Activated CD8-positive, alpha-beta memory T cell treated with anti-CD3 and anti-CD28 coated beads, Interleukin-2, amount 50 U/mL, for 1 hour (primary cell): ENCODE results near the gene HIGD2A.

Source experiments
- DNase-seq: peaks from one replicate; pipeline ENCODE4 v3.0.0-alpha.2; 2020; ENCODE audit errors: extremely low read depth

The HIGD2A gene, protein sequence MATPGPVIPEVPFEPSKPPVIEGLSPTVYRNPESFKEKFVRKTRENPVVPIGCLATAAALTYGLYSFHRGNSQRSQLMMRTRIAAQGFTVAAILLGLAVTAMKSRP

GRCh38 chr5:176388444-176389134, at the start of gene HIGD2A, which contains the start of gene NOP16:
TSS of gene HIGD2A (plus strand) at chr5:176388751. CDS start at chr5:176388820, 69 bp downstream.
TSS of gene NOP16 (minus strand) at chr5:176388598. CDS start at chr5:176388539, 59 bp downstream.
- DNase-seq: peak; percentile 100

- no peak for DNase-seq
These were observed 49.2 kb upstream of the HIGD2A start for GRCh38 chr5:176339304-176339703.

DNA sequence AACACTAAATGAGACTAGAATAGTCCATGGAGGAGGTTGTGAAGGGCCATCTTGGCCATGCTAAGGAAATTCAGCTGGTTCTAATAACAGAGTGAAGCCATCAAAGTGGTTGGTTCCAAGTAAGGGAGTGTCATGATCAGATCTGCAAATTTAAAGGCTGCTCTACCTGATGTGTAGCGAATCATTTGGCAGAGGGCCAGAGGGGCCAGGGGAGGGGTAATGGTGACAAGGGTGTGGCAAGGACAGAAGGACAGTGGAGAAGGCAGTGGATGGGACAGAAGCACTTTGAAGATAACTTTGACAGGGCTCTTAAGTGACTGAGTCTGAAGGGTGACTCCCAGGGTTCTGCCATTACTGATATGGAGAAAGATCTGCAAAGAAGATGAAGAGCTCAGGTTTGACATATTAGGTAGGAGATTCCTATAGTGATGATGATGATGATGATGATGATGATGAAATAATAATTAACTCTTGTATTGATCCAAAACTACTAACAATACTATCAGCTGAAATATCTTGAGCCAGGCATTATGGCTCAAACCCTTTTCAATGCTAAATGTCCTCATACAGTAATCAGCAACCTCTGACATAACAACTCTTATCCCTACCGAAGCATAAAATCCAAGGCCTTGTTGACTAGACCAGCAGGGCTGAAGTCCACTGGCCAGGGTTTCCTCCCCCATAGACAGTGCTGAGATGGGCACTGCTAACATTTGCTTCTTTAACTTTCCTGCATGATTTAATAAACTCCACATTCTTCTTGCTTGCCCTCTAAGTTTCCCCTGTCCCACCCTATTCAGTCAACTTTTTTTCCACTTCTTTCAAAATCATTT, 47.0 kb upstream of the HIGD2A start:
- no peak for DNase-seq

DNA sequence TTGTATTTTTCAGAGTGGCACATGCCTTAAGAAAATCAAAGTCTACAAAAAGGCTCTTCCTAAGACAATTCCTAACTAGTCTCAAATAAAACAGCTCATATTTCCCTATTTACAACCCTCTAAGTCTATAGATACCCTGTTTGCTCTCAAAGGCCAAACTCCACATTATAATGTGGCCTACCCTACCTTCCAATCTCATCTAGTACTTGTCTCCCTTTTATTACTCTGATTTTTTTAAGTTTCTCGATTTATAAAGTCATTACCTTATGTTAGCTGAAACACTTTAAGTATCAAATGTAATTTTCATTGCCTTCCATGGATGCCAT, 46.4 kb upstream of the HIGD2A start:
- no peak for DNase-seq

DNA sequence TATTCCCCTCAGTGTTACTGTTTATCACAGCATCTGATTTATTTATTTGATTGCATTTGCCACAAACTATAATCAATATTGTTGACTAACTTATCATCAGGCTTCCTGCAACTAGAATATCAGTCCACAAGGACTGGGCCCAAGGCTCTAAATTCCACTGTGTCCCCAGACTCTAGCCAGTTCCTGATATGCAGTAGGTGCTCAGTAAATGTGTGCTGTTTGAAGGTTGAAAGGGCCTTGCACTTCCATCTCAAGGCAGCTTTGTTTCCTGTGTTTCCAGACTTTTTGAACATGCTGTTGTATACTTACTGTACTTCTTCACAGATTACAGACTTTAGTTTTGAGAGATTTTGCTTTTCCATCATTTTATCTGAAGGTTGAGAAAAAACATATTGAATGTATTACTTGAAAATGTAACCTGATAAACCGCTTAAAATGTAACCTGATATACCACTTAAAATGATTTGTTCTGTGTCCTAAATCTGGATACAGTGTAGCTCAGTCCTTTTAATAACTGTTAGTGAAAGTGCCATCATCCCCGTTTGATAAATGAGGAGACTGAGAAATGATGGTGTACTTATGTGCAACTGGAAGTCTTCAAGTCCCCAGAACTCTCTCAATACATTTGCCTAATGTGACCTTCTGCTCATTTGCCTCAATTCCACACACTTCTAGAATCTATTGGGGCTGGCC, 45.6 kb upstream of the HIGD2A start:
- no peak for DNase-seq

DNA sequence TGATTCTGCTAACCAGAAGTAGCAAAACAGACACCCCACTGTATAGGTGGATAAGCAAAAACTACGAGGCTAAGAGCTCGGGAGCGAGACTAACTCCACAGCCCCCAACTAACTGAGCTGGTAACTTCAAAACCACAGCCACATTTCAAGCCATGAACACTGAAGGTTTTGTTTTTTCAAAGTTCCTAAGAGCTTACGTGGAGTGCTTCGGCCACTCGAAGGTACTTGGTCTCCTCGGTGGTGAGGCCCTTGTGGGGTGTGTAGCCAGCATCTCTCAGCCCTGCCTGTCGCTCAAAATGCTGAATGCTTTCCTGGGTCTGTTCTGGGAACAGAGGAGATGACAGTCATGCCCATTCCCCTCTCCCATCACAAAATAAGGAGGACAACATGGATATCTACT, 38.1 kb upstream of the HIGD2A start:
- DNase-seq: no peak

GRCh38 chr5:176352116-176352878, 36.3 kb upstream of the HIGD2A start:
- DNase-seq: no peak

GRCh38 chr5:176353533-176353932, 35.0 kb upstream of the HIGD2A start:
- no peak for DNase-seq

DNA sequence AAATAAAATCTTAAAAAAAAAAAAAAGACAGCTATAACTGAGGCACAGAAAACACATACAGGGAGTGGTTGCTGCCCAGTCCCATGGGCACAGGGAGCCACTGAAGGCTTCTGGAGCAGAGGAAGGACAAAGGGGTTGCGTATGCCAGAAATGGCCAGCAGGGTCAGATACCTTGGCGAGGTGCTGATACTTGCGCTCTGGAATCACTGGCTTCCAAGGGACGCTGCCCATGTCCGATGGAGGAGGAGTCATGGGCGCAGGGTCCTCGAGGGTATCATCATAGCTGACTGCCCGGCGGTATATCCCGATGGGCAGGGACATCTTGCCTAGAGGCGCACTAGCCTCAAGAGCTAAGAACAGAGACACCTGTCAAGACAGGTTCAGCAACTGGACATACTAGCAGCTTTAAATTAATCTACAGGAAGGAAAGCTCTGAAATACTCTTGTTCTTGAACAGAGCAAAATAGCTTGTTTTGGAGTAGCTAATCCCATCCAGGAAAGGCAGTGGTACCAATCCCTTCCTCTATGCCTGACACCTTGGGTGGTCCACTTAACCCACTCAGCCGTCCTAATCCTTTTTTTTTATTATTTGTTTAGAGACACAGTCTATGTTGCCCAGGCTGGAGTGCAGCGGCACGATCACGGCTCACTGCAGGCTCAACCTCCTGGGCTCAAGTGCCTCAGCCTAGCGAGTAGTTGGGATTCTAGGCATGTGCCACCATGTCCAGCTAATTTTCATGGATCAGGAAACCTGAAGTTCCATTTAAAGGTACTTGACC, 33.0 kb upstream of the HIGD2A start:
- no peak for DNase-seq

GRCh38 chr5:176356179-176356566, 32.4 kb upstream of the HIGD2A start:
- DNase-seq: no peak

- no peak for DNase-seq
These were observed 28.9 kb upstream of the HIGD2A start for GRCh38 chr5:176359658-176360057.

DNA sequence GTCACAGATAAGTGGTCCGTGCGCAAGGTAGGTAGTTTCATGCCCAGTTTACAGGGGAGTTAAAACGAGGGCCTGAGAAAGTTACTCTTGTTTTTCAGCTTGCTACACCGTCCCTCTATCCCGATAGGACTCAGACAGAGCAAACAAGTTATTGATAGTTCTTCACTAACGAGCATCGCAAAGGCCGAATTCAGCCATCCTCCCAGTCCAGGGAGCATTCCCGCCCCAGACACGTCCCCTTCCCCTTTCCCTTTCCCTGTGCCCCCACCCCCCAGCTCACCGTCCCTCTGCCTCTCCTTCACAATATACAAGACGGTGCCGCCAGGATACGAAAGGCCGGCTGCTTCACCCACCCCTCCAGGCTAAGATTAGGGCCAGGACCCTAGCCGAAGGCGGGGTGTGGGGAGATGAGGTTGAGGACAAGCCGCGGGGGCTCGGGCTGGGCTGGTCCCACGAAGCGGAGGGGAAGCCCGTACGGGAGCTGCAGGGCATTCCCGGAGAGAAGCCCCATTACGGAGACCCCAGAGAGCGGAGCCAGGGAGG, 27.6 kb upstream of the HIGD2A start:
- no peak for DNase-seq

DNA sequence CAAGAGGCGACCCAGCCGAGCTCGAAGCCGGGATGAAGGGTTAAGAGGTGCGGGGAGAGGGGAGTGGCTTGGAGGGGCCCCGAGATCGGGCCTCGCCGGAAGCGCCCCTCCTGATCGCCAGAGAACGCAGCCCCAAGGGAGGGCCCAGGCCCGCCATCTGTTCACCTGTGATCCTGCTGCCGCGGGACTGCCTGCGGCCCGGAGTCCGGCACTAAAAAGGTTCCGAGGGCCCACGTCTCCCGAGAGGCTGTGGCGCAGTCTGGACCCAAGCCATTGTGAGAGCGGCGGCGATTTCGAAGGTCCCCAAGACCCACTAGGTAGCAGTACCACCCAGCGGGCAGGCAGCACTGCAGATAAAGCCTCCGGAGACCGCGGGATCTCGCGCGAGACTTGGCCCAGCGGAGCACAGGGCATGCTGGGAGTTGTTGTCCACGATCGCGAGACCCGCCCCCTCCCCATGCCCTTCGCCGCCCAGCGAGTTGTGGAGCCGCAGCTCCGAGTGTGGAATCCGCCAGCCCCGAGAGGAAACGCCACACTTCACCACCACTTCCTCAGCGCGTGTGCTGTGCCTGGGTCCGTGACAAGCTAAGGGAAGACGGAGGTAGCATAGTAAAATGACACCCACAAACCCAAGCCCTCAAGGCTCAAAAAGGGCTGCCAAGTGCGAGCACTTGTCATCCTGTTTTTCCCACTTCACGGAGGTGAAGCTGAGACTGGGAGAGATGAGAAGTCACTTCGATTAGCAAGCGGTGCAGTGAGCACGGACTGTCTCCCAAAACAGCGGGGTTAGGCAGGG, 26.9 kb upstream of the HIGD2A start, which contains the start of gene KIAA1191:
TSS of gene KIAA1191 (minus strand) at position 328 of the 796 bp plus-strand sequence. CDS start 2,256 bp downstream, outside the sequence.
- DNase-seq: peak; percentile 77

- no peak for DNase-seq
These were observed 26.4 kb upstream of the HIGD2A start for GRCh38 chr5:176362233-176362490.

GRCh38 chr5:176364765-176365350, 23.7 kb upstream of the HIGD2A start:
- no peak for DNase-seq

DNA sequence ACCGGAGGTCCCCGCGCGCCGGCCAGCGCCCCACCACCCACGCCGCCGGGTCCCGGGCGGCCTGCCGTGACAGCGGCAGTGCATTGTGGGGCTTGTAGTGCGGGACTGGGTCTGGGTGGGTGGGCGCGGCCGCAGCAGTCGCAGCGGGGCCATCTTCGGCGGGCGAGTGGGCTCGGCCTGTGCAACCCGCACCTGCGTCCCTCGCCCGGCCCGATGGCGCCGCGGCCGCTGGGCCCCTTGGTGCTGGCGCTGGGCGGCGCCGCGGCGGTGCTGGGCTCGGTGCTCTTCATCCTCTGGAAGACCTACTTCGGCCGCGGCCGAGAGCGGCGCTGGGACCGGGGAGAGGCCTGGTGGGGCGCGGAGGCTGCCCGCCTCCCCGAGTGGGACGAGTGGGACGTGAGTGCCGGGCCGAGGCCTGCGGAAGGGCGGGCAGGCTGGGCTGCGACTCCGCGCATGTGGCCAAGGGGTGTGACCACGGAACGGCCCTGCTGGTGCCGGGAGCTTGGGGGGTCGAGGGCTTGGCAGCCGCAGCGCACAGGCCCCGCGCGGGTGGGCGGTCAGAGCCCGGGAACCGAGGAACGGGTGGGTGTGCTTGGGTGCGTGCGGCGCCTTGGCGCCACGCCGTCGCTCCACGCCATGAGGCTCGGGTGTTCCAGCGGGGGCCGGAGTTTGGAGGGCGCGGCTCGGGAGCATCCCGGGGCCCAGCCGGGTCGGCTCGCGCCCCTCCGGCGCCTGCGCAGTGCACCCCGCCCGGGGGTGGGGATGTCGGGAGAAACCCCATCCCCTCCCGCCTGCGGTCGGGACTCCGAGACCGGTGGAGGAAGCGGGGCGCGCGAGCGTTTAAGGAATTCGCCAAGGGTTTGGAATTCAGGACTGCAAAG, 23.0 kb upstream of the HIGD2A start, which contains the start of gene ARL10:
TSS of gene ARL10 (plus strand) at position 137 of the 881 bp plus-strand sequence. CDS start at position 214, 77 bp downstream.
- DNase-seq: no peak

DNA sequence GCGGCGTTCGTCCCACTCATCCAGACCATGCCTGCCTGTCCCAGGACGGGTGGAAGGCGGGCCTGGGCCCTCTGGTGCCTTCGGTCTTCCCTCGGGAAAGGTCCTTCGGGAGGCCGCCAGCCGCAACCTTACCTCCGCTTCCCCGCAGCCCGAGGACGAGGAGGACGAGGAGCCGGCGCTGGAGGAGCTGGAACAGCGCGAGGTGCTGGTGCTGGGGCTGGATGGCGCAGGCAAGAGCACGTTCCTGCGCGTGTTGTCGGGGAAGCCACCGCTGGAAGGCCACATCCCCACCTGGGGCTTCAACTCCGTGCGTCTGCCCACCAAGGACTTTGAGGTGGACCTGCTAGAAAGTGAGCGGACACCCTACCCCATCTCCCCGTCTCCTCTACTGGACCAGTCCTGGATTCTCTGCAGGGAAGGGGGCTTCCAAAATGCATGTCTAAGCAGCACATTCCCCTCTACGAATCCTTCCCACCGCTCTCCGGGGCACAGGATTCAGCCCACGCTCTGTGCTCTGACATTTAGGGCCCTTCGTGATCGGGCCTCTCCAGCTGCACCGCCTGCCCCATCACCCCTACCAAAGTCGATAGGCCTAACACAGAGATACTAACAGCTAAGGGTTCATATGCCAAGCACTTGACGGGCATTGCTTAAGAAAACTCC, 22.2 kb upstream of the HIGD2A start:
- DNase-seq: no peak

DNA sequence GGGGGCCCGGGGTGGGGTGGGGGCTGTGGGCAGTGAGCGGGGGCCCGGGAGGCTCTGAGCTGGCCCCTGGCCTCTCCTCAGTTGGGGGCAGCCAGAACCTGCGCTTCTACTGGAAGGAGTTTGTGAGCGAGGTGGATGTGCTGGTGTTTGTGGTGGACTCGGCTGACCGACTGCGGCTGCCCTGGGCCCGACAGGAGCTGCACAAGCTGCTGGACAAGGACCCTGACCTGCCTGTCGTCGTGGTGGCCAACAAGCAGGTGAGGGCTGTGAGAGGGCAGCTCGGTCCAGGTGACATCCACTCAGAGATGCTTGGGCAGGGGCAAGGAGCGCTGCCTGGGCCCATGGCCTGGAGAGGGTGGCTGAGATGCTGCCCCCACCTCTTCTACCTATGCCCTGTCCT, 19.8 kb upstream of the HIGD2A start:
- no peak for DNase-seq
